ENCODE measurements around the gene FAM111B. TPM values are rescaled to one million over a fixed set of nuclear protein-coding genes. Genes with fewer than 3 reads are reported as not detected.

Gene FAM111B
- total RNA-seq, 1 experiment from 2014 or later: 10.7 TPM

- H4K20me1 ChIP-seq (ENCODE audit: insufficient read depth): no peaks in the 10 kb centered on the region
- H3K9me3 ChIP-seq (ENCODE audit: control insufficient read depth in 1 of 2, insufficient read depth in 1 of 2, low read depth in 1 of 2, low read length in 2 of 2): peaks cover 0 to 9% of the 10 kb centered on the region in 2 experiments; a peak in 3 of 4 replicates
- no peak overlapping the region for H2AFZ ChIP-seq (ENCODE audit: low read depth, low read length, poor library complexity, severe bottlenecking)
- CTCF ChIA-PET: no interaction called here
- H3K9me2 ChIP-seq (ENCODE audit: insufficient read depth): no peaks in the 10 kb centered on the region
- no TSS peak for BruUV-seq (replicated peaks)
- POLR2A ChIA-PET: no interaction called here
- H3K9ac ChIP-seq (ENCODE audit: low read length): no peak overlapping the region
- ATAC-seq: no peak
- RAD21 ChIA-PET (ENCODE audit: low non-redundant PET in 1 of 2, low total read pairs in 2 of 2, uncharacterized antibody in 2 of 2, unreplicated experiment in 2 of 2): no interaction called here
- no peak for TF ChIP-seq ELF1 (IDR thresholded peaks at IDR 0.05; ENCODE audit: borderline replicate concordance, low read depth)
- no peak for TF ChIP-seq RAD21 (IDR thresholded peaks at IDR 0.05; ENCODE audit: low read depth)
- TF ChIP-seq, protein P1, sequence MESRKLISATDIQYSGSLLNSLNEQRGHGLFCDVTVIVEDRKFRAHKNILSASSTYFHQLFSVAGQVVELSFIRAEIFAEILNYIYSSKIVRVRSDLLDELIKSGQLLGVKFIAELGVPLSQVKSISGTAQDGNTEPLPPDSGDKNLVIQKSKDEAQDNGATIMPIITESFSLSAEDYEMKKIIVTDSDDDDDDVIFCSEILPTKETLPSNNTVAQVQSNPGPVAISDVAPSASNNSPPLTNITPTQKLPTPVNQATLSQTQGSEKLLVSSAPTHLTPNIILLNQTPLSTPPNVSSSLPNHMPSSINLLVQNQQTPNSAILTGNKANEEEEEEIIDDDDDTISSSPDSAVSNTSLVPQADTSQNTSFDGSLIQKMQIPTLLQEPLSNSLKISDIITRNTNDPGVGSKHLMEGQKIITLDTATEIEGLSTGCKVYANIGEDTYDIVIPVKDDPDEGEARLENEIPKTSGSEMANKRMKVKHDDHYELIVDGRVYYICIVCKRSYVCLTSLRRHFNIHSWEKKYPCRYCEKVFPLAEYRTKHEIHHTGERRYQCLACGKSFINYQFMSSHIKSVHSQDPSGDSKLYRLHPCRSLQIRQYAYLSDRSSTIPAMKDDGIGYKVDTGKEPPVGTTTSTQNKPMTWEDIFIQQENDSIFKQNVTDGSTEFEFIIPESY (IDR thresholded peaks at IDR 0.05; ENCODE audit: extremely low read depth, insufficient replicate concordance, low read length): no peak
- no peak for TF ChIP-seq POLR2AphosphoS5 (IDR thresholded peaks at IDR 0.05; ENCODE audit: low read depth, low read length)
- TF ChIP-seq CBX3 (IDR thresholded peaks at IDR 0.05; ENCODE audit: low read depth): no peak
- TF ChIP-seq, protein P2, sequence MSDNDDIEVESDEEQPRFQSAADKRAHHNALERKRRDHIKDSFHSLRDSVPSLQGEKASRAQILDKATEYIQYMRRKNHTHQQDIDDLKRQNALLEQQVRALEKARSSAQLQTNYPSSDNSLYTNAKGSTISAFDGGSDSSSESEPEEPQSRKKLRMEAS (IDR thresholded peaks at IDR 0.05): no peak
- no peak for TF ChIP-seq CEBPB (IDR thresholded peaks at IDR 0.05; ENCODE audit: low read depth)
- no peak for TF ChIP-seq EZH2 (IDR thresholded peaks at IDR 0.05)
- TF ChIP-seq, protein P3, sequence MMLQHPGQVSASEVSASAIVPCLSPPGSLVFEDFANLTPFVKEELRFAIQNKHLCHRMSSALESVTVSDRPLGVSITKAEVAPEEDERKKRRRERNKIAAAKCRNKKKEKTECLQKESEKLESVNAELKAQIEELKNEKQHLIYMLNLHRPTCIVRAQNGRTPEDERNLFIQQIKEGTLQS (IDR thresholded peaks at IDR 0.05): no peak
- no peak for TF ChIP-seq ZNF274 (IDR thresholded peaks at IDR 0.05; ENCODE audit: low read depth, low read length)
- H3K27ac ChIP-seq (ENCODE audit: low read depth, low read length): no peak overlapping the region
- H3K4me1 ChIP-seq (ENCODE audit: control insufficient read depth in 1 of 2, insufficient read depth in 2 of 2, low read length in 2 of 2): no peaks in the 10 kb centered on the region
- H3K36me3 ChIP-seq (ENCODE audit: control insufficient read depth in 1 of 2, insufficient read depth in 2 of 2, low read length in 2 of 2): 0 out of 4 replicates have a peak, but pooled peaks cover 0 to 12% of the 10 kb centered on the region in 2 experiments
- no peak overlapping the region for H3K4me3 ChIP-seq (replicated peaks in 1 of 2; ENCODE audit: low read depth in 1 of 2, low read length in 2 of 2)
- H3K4me2 ChIP-seq (ENCODE audit: low read length): no peak overlapping the region
- no peak for DNase-seq (ENCODE audit: low read depth, low spot score)
- H3K79me2 ChIP-seq (ENCODE audit: insufficient read depth, low read length): no peaks in the 10 kb centered on the region
- H3K27me3 ChIP-seq (ENCODE audit: insufficient read depth, low read length): no peaks in the 10 kb centered on the region
- intact Hi-C loops (cut with micrococcal nuclease): no loop called here
Measured at GRCh38 chr11:59117774-59118173, 10.7 kb downstream of the FAM111B start.

Data from HCT116 (cell line).